ENCODE data around the gene IVD.

IVD gene

DNA sequence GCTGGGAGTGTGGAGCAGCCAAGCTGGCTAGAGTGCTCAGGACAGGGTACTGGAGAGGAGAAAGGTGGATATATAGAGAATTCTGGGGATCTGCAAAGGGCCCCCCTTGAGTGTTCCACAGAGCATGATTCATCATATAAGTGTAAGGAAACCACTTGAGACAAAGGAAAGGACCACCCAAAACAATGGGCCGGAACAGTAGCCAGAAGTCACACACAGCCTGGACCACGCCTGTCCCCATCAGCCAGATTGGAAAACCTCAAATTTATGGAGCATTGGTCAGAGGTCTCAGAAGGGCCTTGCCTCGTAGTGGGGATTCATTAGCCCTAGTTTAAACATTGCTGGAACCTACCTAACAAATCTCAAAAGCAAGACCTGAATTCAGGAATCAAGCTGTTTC is 28.0 kb upstream of the IVD start:
- no peak for DNase-seq

DNA sequence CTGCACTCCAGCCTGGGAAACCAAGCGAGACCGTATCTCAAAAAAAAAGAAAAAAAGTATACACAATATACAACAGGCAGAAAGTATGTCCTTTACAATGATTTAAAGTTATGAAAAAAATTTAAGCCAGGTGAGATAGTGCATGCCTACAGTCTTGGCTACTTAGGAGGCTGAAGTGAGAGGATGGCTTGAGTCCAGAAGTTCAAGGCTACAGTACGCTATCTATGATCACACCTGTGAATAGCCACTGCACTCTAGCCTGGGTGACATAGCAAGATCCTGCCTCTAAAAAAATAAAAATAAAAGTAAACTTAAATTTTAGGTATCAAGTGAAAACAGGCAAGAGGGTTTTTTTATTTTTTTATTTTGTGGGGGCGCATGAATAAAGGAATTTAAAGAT is 26.2 kb upstream of the IVD start:
- DNase-seq: no peak

- no peak for DNase-seq
Measured at GRCh38 chr15:40379853-40380252, 25.7 kb upstream of the IVD start.

DNA sequence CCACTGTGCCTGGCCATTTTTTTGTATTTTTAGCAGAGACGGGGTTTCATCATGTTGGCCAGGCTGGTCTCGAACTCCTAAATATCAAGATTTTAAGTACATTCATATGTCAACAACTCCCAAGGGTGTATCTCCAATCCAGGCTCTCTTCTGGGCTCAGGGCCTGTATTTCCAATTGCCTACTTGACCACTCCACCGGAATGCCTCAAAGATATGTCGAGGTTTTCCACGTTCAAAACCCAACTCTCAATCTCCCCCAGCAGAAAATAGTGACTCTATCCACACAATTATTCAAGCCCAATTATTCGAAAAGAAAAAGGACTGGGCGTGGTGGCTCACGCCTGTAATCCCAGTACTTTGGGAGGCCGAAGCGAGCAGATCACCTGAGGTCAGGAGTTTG is 25.0 kb upstream of the IVD start:
- DNase-seq: no peak

DNA sequence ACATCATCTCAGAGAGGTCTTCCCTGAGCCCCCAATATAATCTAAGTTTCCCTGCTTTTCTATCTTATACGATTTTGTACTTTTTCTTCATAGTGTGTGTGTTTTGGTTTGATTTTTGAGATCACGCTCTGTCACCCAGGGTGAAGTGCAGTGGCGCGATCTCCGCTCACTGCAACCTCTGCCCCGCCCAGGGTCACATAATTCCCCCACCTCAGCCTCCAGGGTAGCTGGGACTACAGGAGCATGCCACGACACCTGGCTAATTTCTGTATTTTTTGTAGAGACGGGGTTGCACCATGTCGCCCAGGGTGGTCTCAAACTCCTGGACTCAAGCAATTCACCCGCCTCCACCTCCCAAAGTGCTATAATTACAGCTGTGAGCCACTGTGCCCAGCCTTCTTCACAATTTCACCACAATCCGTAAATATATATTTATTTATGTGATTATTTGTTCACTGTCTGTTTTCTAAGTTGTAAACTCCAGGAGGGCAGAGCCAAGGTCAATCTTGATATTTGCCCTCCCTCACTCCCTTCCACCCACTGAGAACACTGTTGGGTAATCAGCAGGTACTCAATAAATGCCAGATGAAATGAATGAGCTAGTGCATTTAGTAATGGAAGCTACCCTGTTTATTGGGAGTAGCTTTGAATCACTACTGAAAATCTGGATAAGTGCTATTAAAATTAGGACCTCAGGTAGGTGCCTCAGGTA is 23.6 kb upstream of the IVD start:
- no peak for DNase-seq

DNA sequence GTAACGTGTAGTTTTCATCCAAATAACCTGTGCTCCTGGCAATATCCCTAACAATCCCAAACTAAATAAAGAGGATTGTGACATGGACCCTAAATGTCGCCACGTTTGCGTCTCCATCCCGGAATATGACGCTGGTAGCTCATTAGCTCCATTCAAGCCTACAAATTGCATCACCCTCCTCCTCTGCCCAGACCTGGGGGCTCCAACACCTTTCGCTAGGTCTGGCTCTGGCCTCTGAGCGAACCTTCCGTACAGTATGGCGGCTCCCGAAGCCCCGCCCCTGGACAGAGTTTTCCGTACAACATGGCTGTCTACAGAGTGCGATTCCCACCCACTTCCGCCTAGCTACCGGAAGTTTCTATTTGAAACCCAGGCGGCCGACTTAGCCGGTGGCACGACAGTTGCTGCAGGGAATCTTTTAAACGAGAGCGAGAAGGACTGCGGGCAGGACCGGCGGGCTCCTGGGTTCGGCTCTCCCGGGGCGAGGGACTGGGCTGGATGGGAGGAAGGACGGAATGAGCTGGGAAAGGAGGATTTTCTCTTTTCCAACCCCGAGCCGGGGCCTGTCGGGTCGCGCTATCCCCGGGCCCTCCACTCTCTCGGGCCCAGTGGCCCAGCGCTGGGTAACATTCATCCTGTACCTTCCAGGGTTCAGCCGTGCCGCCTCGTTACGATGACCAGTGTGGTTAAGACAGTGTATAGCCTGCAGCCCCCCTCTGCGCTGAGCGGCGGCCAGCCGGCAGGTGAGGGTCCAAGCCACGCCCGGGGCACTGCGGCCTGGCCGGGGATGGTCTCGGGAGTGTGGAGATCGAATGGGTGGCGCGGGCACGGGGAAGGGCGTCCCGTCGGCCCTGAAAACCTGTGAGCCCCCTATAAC is 22.8 kb upstream of the IVD start, which contains the start of gene KNSTRN:
Gene KNSTRN (plus strand): TSS at position 142 of the 877 bp plus-strand sequence. CDS start 115 bp downstream, at position 257.
- peak; percentile 67 to 96 (median 88) for DNase-seq

GRCh38 chr15:40386480-40386879 is 19.1 kb upstream of the IVD start:
- no peak for DNase-seq

DNA sequence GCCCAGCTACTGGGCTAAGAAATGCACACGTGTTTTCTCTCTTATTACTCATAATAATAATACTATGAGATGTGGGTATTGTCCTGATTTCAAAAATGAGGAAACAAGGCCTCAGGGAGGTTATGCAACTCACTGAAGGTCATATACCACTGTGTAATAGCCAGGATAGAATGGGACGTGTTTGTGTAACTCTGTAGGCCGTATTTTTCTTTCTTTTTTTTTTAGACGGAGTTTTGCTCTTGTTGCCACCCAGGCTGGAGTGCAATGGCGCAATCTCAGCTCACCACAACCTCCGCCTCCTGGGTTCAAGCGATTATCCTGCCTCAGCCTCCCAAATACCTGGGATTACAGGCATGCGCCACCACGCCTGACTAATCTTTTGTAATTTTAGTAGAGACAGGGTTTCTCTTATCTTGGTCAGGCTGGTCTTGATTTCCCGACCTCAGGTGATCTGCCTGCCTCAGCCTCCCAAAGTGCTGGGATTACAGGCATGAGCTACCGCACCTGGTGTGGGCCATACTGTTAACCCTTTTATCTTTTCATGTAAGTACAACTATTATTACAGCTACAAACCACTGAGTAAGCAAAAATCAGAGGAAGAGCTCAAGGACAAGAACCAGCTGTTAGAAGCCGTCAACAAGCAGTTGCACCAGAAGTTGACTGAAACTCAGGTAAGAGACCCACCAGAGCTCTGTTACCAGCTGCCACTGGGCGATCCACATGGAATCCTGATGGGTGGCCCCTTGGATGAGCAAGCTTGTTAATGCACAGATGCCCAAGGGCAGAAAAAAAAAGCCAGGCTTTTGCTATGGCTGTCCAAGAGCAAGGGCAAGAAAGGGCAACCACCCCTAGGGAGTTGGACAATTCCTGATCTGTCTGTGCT is 16.4 kb upstream of the IVD start:
- no peak for DNase-seq

DNA sequence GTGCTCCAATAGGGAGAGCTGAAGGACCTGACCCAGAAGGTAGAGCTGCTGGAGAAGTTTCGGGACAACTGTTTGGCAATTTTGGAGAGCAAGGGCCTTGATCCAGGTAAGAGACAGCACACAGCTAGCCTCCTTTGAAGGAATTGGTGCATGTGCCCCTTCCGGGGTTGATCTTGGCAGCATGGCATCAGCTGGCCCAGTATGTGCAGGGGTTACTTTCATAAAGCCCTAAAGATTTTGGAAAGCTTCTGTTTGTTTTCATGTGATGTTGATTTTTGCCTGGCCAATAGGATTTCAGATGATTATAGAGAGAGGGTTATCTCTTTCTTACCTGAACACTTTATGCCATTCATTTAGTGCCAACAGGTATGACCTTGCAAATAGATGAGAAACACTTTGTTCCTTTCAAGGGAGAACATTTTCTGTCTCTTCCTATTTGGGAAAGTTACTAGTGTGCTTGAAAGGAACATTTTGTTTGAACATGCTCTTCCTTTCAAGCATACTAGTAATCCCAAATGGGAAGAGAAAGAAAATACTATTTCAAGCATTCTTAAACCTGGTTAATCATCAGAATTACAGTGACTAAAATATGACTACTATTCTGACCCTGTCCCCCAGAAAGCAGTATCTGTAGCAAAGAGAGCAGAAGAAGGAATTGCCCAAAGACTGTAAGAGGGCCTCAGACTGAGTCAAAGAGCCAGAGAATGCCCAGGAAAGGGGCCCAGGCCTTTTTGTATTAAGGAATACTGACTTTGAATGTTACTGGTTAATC is 15.6 kb upstream of the IVD start:
- no peak for DNase-seq

GRCh38 chr15:40392986-40393948 is 12.3 kb upstream of the IVD start:
- DNase-seq: no peak

GRCh38 chr15:40397688-40398412 is 7.7 kb upstream of the IVD start:
- no peak for DNase-seq

GRCh38 chr15:40398413-40398873 is 7.2 kb upstream of the IVD start:
- peak in 1 of 5 experiments; percentile 63 for DNase-seq

GRCh38 chr15:40399370-40399769 is 6.2 kb upstream of the IVD start:
- no peak for DNase-seq

- peak in 1 of 5 experiments; percentile 55 for DNase-seq
Measured at GRCh38 chr15:40407330-40407990, 1.9 kb downstream of the IVD start.

GRCh38 chr15:40409366-40409765 is 3.8 kb downstream of the IVD start:
- DNase-seq: peak in 1 of 5 experiments; percentile 35

DNA sequence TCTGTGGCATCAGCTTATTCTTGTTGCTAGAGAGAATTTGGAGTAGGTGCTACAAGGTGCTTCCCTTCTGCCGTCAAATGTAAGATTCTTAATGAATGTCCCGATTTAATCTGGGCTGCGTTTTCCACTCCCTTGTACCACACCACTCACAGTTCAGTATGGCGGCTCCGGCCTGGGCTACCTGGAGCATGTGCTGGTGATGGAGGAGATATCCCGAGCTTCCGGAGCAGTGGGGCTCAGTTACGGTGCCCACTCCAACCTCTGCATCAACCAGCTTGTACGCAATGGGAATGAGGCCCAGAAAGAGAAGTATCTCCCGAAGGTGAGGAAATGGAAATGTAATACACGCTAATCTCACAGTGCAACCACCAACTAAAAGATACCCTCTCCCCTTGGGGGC is 4.9 kb downstream of the IVD start:
- no peak for DNase-seq

- DNase-seq: no peak
Measured at GRCh38 chr15:40412095-40412759, 6.6 kb downstream of the IVD start.

DNA sequence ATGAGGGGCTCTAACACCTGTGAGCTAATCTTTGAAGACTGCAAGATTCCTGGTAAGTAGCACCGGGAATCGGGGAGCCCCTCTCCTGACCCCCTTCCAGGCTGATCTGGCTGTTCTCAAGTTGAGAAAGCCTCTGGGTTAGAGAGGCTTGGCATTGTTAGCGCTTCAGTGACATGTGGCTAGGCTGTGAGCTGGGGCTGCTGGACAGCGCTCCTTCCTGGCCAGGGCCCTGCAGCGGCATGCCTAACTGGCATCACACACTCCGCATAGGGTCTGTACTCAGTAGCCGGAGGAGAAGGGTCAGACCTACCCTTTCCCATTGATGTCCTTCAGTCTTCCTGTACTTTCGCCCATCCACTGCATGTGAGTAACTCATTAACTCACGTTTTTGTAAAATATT is 7.4 kb downstream of the IVD start:
- no peak for DNase-seq

- no peak for DNase-seq
Measured at GRCh38 chr15:40414816-40415215, 9.2 kb downstream of the IVD start.
